Measurements from ENCODE around the gene DHX34.

DNA sequence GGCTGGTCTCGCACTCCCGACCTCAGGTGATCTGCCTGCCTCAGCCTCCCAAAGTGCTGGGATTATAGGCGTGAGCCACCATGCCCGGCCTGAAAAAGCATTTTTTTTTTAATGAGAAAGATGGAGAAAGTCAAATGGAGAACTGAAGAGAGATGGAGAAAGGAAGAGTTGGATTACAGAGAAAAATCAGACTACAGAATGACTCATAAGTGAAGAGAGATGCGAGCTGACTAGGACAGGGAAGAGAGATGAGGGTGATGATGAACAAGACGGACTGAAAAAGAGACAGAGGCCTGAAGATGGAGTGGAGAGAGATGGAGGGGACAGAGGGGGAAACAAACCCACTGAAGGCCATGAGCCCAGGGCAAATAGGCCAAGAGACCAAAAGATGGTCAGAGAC is 1.5 kb downstream of the DHX34 start:
- TF ChIP-seq, protein P1, sequence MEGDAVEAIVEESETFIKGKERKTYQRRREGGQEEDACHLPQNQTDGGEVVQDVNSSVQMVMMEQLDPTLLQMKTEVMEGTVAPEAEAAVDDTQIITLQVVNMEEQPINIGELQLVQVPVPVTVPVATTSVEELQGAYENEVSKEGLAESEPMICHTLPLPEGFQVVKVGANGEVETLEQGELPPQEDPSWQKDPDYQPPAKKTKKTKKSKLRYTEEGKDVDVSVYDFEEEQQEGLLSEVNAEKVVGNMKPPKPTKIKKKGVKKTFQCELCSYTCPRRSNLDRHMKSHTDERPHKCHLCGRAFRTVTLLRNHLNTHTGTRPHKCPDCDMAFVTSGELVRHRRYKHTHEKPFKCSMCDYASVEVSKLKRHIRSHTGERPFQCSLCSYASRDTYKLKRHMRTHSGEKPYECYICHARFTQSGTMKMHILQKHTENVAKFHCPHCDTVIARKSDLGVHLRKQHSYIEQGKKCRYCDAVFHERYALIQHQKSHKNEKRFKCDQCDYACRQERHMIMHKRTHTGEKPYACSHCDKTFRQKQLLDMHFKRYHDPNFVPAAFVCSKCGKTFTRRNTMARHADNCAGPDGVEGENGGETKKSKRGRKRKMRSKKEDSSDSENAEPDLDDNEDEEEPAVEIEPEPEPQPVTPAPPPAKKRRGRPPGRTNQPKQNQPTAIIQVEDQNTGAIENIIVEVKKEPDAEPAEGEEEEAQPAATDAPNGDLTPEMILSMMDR (IDR thresholded peaks at IDR 0.05; ENCODE audit: low read depth, low read length, poor library complexity, severe bottlenecking), result no peak
- TF ChIP-seq EZH2phosphoT487 (IDR thresholded peaks at IDR 0.05; ENCODE audit: borderline replicate concordance, low read length), result no peak
